Left kidney (tissue), 2 donors: Measurements from ENCODE around the gene COL9A3. TPM values are rescaled to one million over a fixed set of nuclear protein-coding genes. Genes with fewer than 3 reads are reported as not detected.
"Not testable (repeated sequence)": the region's sequence is repeated elsewhere in the genome, so short reads cannot be mapped to it uniquely, and the experiment has no call there.

Source experiments
- DNase-seq: peaks from one replicate; pipeline ENCODE4 v3.0.0-alpha.2; 2013
- polyA plus RNA-seq: library from polyadenylated mRNA; unstranded; fragments of 120-200 nt; gene quantifications from one replicate; pipeline ENCODE4 v1.2.1, GENCODE V29; 2013; ENCODE audit not compliant: insufficient read length

Gene COL9A3
- polyA plus RNA-seq, 1 donor, result 10.3 TPM

DNA sequence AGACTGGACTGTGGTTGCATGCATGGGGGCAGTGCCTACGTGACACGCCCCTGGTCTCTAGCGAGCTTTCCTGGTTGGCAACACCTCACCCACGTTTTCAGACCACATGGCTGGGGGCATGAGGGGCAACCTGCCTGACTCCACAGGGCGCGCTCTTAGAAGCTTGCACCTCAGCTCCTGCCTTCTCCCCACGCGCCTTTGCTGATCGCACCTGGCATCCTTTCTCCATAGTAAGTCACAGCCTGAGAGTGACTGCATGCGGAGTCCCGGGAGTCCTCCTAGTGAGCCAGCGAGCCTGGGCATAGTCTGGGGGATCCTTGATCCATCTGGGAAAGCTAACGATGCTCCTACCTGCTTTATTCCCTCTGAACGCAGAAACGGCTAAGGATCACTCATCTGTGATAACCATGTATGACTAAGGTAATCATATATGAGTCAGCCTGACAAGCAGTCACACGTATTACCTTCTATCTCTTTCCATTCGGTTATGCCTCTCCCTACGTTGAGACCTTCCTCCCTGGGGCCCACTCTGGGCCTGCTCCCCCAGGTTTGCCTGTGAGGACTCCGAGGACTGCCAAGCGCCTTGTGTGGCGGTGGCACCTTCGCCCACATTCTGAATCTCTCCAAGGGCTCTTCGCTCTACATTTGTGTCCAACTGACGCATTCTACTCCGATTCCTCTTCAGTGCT, 40.2 kb downstream of the COL9A3 start:
- DNase-seq, result no peak

DNA sequence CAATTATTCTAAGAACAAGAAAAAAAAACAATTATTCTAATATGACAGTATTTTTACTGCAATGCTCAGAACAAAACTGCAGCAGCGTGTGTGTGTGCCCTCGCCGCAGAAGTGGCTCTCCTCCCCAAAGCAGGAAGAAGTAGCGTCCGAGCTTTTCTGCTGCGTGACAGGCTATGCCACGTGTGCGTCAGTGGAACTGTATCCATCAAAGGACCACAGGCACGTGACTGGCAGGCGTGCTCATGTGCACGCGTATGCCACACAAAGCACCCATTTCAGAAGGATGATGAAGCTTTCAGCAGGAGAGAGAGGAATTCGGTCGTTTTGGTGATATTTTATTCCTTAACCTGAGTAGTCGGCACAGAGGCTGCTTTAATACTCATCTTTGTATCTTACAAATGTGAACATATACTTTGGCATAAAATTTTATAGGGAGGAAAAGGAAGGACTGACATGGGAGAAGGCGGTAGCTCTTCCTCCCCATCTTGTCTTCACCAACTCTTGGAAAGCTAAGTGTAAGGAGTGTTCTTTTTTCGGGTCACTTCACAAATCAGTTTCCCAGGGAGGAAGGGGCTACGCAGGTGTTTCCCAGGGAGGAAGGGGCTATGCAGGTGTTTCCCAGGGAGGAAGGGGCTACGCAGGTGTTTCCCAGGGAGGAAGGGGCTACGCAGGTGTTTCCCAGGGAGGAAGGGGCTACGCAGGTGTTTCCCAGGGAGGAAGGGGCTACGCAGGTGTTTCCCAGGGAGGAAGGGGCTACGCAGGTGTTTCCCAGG, 41.4 kb downstream of the COL9A3 start:
- DNase-seq, result no peak

DNA sequence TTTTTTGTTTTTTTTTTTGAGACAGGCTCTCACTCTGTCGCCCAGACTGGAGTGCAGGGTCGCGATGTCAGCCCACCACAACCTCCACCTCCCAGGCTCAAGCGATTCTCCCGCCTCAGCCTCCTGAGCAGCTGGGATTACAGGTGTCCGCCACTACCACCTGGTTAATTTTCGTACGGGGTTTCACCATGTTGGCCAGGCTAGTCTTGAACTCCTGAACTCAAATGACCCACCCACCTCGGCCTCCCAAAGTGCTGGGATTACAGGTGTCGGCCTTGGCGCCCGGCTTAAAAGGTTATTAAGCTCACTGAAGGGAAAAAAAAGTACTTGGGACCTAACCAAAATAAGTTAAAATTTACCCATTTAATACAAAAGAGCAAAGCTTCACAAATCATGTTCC, 42.9 kb downstream of the COL9A3 start:
- DNase-seq, result no peak

DNA sequence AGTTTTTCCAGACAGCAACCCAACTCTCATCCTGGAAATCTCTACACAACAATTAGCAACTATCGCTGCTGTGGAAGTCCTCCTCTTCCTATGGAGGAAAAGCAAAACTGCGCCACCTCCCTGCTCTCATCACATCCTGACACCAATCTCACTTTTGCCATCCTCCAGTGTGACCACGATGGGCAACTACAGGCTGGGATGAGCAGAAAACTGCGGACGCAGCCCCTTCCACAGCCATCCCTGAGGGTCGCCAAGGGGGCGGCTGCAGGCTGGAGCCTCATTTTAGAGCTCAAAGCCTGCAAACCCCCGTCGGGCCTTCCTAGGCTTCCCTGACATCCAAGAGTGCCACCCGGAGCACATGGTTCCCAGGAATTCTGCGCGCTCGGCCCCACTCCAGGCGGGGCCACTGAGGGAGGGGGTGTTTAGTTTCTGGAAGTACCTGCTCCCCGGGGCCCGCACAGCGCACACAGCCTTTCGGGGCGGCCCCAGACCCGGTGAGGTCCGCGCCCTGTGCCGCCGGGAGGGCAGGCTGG, 43.6 kb downstream of the COL9A3 start:
- no peak for DNase-seq

DNA sequence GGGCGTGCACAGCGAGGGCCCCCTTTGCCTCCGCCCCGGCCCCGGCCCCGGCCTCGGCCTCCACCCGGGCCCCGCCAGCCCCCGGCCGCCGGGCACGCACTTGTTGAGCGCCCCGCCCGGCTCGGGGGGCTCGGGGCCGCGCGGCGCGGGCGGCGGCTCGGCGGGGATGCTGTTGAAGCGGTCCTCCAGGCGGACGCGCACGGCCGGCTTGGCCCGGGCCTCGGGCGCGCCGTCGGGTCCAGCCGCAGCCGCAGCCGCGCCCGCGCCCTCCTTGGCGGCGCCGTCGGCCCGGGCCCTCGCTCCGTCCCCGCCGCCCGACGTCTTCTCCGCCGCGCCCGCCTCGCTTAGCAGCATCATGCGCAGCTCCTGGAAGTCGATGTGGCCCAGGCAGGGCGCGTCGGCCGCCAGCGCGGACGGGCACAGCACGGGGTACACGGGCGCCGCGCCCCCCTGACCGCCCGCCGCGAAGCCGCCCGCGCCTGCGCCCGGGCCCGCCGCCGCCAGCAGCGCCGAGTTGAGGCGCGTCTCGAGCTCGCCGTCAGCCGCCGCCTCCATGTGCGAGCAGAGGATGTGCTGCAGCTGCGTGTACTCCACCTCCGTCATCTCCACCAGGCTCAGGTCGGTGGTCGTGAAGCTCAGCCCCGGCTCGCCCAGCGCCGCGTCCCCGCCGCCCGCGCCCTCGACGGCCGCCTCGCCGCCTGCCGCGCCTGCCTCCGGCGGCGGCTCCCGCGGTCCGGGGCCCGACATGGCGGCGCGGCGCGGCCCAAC, 44.3 kb downstream of the COL9A3 start:
- no peak for DNase-seq

DNA sequence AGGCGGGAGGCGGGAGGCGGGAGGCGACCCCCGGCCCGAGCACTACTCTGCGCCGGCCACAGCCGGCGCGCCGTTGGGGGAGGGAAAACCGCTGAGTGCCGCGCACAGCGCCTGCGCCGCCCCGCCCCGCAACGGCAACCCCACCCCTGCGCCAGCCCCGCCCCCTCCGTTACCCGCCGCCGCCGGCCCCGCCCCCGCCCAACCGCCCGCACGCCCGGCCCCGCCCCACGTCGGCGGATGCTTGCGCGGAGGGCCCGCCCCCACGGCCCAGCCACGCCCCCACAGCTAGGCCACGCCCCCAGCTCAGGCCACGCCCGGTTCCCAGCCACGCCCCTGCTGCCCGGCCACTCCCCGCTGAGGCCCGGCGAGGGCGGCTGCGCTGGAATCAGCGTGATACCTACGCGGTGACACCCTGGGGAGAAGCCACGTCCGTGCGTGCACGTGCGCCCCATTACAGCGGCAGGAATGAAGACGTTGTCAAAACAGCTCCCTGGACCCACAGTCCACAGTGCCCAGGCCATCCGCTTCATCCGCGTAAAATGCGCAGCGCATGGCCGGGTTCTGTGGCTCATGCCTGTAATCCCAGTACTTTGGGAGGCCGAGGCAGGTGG, 45.0 kb downstream of the COL9A3 start, which contains the start of gene TCFL5:
TCFL5 (minus strand) TSS at position 97 of the 611 bp plus-strand sequence. CDS start 152 bp downstream, outside the sequence.
- peak; percentile 57 for DNase-seq

DNA sequence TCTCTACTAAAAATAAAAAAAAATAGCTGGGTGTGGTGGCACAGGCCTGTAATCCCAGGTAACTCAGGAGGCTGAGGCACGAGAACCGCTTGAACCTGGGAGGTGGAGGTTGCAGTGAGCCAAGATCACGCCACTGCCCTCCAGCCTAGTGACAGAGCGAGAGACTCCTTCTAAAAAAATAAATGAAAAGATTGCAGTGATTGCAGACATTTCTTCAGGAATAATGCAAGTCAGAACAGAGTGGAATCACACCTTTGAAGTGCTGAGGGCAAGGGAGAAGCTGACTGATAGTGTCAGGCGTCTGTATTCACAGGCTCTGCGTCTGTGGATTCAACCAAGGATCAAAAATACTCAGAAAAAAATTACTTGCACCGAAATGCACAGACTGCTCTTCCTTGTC, 47.4 kb downstream of the COL9A3 start:
- DNase-seq, result no peak

DNA sequence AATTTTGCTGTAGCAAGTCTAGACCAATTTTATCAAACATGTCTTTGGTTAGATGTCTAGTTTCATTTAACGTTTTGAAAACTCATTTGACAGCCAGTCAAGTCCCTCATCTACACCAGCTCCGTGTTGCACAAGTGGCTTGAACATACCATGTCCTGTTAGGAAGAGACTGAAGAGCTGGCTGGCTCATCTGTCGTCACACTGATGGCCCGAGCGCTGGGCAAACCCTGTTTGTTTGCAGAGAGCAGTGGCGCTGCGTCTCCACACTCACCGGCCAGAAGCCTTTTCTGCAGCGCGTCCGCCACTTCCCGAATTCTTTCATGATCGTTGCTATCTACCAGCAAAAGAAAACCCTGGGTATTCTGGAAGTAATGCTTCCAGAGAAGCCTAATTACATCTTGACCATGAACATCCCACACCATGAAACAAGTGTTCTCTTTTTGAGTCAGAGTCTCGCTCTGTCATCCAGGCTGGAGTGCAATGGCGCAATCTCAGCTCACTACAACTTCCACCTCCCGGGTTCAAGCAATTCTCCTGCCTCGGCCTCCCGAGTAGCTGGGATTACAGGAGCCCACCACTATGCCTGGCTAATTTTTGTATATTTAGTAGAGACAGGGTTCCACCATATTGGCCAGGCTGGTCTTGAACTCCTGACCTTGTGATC, 55.5 kb downstream of the COL9A3 start:
- DNase-seq, result no peak

DNA sequence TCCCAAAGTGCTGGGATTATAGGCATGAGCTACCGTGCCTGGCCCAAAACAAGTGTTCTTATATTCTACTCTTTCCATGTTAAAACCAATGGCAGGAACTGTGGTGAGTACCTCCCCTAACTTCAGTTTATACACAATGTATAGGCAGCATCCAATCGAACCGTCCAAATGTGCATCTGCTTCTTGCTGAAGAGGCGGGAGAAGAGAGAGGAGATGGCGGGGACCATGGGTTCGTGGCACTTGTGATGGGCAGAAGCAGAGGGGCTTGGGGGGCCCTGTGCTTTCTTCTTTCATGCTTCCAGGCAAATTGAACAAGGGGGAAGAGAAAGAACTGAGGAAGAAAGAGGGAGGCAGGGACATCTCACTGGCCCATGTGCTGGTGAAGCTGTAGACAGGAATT, 56.0 kb downstream of the COL9A3 start:
- DNase-seq, result no peak

DNA sequence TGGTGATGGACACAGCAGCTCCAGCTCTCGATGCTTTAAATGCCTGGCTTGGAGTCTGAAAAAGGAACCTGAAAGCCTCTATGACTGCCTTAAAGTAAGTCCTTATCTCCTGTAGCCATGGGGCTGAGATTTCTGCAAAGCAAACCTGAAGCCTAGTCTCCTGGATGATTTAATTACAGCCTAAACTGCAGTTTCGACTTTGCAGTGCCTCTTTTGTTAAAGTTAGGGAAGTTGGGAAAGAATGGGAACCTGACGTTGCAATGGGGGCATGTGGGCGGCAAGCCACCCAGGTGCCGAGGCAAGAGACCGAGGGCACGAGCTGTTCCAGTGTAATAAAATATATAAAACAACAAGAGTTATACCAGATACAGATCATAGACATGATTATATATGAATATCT, 56.4 kb downstream of the COL9A3 start:
- no peak for DNase-seq

DNA sequence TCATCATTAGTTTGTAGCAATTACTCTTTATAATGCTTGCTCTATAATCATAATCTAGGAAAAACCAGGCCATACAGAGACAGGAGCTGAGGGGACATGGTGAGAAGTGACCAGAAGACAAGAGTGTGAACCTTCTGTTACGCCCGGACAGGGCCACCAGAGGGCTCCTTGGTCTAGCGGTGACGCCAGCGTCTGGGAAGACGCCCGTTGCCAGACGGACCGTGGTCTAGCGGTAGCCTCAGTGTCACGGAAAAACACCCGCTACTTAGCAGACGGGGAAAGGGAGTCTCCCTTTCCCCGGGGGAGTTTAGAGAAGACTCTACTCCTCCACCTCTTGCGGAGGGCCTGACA, 56.8 kb downstream of the COL9A3 start:
- DNase-seq, result not testable (repeated sequence)

DNA sequence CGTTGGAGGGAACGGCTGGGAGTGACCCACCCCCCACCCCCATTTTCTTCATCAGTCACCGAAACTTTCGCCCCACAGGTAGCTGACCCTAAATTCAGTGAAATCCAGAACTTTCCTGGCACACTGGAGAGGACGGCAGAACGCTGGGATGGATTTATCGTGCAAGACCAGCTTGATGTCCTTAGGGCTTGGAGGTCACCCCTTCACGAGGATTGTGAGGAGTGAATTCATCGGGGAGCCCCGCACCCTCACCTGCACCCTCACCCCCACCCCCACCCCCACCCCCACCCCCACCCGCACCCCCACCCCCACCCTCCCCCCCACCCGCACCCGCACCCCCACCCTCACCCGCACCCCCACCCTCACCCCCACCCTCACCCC, 58.1 kb downstream of the COL9A3 start:
- no peak for DNase-seq

DNA sequence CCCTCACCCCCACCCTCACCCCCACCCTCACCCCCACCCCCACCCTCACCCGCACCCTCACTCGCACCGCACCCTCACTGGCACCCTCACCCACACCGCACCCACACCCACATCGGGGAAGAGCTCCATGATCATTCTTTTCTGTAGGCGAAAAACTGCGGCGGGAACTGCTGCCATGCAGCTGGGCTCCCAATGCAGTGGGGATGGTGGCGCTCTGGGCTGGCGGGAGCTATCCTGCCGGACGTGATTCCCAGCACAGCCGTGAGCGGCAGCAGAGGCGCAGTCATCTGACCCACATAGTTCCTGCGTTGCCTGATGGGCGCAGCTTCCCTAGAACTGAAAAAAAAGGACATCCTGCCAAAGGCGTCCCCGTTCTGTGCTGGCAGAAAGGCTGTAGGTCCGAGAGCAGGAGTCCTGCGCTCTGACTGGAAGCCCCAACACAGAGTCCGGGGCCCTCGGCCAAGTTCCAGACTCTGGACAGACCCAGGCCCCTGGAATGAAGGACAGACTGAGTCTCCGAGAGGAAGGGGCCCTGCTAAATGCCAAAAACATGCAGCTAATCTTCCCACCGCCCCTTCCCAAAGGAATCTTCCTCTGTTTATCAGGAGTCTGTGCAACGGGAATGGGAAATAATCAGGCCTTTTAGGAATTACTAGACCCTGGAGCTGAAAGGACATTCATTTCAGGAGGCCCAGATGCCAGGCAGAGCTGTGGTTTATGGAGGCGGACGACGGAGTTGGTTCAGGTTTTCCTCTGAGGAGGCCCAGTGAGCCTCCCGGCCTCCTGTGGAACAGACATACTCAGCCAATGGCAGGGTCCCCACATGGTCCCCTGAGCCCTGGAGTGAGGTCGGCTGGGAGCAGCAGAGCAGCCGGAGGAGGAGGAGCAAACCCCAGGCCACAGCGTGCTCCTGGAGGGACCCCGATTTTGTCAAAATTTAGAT, 58.8 kb downstream of the COL9A3 start:
- DNase-seq, result peak; percentile 72

DNA sequence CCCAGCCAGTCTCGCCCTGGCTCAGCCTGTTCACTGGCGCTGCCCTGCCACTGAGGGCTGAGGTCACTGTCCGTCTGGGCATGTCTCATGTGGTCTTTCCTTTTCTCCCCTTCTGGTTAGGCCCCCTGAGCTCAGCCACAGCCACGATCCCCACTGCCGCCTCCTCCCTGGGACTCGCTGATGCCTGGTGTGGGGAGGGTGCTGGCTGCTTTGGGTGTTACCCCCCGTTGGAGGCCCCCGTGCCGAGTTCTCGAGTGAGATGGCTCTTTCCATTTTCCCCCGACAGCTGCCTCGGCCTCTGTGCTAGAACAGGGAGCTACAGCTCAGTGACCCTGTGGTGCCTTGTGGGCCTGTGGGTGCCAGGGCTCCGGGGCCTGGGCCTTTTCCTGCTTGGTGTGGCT, 59.7 kb downstream of the COL9A3 start:
- DNase-seq, result no peak

DNA sequence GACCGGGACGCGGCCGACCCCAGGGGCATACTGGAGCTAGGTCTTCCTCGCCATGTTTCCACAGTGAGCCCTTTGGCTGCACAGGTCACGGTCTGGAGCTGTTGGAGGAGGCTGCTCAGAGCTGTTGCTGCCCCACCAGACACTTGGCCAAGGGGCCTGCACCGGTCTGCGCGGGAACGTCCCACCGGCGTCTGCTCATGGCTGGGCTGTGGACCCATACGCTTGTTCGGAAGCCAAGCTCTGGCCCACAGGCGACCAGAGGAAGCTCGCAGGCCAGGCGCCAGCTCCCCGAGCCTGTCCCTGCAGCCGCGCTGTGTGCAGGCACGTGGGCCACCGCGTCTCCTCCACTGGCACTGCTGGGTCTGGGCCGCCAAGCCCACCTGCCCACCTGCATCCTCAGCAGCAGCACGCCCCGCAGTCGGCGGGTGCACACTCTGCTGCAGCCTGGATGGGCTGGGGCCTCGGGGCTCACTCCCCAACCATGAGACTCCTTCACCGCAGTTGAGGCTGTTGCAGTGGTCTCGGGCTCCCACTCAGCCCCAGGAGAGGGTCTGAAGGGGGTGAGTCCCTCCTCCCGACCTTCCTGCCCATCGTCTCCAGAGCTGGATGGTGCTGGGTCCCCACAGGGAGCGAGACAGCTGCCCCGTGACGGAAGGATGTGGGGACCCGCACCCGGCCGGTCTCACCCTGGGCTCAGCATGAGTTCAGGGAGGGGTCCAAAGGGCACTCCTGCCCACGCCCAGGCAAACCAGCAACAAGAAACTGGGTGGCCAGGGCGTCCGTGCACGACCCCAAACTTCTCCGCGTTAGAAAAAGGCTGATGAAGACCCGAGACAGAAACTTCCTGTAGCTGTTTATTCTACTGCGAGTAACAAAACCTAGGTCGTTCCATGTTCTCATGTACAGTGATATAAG, 60.3 kb downstream of the COL9A3 start:
- no peak for DNase-seq

DNA sequence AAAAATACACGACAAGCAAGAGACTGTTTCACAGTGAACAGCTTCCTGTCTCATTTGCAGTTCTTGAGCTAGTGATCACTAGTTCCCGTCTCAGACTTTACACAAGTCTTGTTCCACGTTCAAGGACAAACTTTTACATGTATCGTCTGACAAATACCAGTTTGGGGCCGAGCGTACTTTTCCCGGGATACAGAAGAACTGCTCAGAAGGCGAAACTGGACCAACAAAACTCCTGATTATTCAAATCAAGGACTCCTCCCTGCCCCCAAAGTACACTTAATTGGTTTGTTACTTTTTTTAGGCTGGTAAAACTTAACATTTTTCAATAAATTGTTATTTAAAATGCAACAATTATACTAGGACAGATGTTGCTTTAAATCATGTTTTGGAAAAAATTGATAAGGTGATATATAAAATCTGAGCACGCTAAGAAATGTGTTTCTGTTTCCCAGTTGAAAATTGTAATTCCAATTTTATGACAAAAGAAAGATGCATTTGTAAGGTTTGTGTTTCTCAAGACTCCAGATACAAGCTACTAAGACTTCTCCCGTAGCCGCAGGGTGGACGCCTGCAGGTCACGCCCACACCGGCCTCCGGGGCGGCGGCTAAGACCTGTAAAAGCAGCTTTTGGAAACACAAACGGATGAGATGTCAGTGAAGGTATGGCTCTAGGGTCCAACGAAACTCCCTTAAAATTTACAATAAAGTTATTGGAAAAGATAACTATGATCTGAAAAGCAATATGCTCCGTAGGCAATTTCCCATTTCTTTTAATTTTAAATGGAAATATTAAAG, 61.6 kb downstream of the COL9A3 start:
- no peak for DNase-seq

DNA sequence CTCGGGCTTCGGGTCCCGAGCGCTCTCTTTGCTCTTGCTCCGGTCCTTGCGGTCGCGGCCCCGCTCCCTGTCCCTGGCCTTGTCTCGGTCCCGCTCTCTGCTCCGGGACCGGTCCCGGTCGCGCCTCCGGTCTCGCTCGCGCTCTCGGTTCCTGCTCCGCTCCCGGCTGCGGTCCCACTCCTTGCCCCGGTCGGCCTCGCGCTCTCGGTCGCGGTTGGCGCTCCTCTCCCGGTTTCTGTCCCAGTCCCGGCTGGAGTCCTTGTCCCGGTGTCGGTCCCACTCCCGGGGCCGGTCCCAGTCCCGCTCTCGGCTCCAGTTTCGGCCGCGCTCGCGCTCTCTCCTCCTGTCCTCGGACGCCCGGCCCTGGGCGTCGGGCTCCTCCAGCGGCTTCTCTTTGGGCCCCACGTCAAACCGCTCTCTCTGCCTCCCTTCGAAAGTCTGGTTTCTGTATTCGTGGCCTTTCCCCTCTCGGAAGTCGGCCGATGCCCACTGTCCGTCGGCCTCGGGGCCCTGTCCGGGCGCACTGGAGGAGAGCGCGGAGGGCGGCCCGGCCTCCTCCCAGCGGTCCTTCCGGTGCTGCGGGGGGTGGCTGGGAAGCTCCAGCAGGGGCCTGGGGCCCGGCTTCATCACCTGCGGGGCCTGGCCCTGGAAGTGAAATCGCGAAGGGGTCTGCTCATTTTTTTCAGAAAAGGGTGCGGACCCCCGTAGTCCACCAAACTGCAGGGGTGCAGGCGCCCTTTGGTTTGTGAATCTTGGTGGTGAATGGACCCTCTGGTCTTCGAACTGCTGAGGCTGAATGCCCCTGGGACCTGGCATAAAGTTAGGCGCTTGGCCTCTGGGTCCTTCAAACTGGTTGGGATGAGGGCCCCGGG, 62.7 kb downstream of the COL9A3 start:
- no peak for DNase-seq
